Activated CD4-positive, alpha-beta T cell treated with anti-CD3 and anti-CD28 coated beads, Interleukin-2, amount 10 ng/mL, durations not matched to agents 24 days and 14 days (primary cell): ENCODE measurements around the gene FAM89B. TPM values are rescaled to one million over a fixed set of nuclear protein-coding genes. Genes with fewer than 3 reads are reported as not detected.

ENCODE experiments used
- DNase-seq: peaks from one replicate; pipeline ENCODE4 v3.0.0; 2022
- H3K27ac Mint-ChIP-seq: one replicate; pipeline ENCODE4 v1.8.0; 2022; ENCODE audit warnings: mild to moderate bottlenecking, mixed read lengths
- H3K27me3 Mint-ChIP-seq: one replicate; pipeline ENCODE4 v1.8.0; 2022; ENCODE audit warnings: mixed read lengths
- H3K36me3 Mint-ChIP-seq: one replicate; pipeline ENCODE4 v1.8.0; 2022; ENCODE audit warnings: low read depth, mild to moderate bottlenecking, mixed read lengths
- H3K4me1 Mint-ChIP-seq: one replicate; pipeline ENCODE4 v1.8.0; 2021; ENCODE audit warnings: mixed read lengths
- H3K4me3 Mint-ChIP-seq: one replicate; pipeline ENCODE4 v1.8.0; 2022; ENCODE audit warnings: mild to moderate bottlenecking, moderate library complexity, mixed read lengths
- H3K9me3 Mint-ChIP-seq: one replicate; pipeline ENCODE4 v1.8.0; 2021; ENCODE audit warnings: mixed read lengths
- intact Hi-C: fragments of 100-400 bp; cut with micrococcal nuclease; formaldehyde crosslinking; loops from one replicate; pipeline ENCODE4 v1.15.1; 2023
- total RNA-seq: library from RNA; stranded (reverse); gene quantifications from 2 replicates; pipeline ENCODE4 v1.2.3, GENCODE V29; 2022

The FAM89B gene
- total RNA-seq, 1 donor from 2014 or later: 42.4 TPM

DNA sequence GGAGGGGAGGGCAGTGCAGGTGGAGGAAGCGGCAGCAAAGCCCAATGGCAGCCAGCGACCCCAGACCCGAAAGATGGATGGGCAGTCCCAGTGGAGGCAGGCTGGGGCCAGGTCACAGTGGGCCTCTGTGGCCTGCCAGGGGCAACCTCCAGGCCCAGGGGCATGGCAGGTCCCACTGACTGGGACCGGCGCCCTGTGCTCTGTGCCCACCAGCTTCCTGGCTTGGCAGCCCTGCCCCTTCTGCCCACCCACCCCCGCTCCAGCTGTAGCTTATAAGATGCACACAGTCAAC lies 27.6 kb downstream of the FAM89B start:
- no peaks in the 10 kb centered on the region for H3K27me3 Mint-ChIP-seq
- H3K4me1 Mint-ChIP-seq: peaks cover 7% of the 10 kb centered on the region
- no peaks in the 10 kb centered on the region for H3K9me3 Mint-ChIP-seq
- intact Hi-C loops: no loop called here
- DNase-seq: no peak
- no peak overlapping the region for H3K4me3 Mint-ChIP-seq
- H3K27ac Mint-ChIP-seq: no peak overlapping the region
- peaks cover 34% of the 10 kb centered on the region for H3K36me3 Mint-ChIP-seq

DNA sequence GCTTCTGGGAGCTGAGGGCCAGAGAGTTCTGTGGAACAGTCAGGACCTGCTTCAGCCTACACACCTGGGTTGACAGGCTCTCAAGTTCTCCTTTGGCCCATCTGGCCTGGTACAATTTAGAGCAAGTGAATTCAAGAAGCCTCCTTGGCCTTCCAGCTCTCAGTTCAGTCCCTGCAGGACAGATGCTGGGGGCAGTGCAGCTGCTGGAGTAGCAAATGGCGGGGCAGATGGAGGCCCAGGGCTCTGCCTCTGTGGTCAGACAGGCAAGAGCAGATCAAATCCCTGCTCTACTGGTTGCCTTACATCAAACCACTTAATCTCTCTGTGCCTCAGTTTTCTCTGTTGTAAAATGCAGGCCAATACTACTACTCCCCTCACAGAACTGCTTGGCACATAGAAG lies 31.9 kb downstream of the FAM89B start:
- Mint-ChIP-seq H3K27ac (no peak overlapping the region), H3K36me3 (peaks cover 46% of the 10 kb centered on the region), H3K4me1 (peaks cover 4% of the 10 kb centered on the region), H3K27me3 (no peaks in the 10 kb centered on the region), H3K9me3 (no peaks in the 10 kb centered on the region), H3K4me3 (no peak overlapping the region)
- DNase-seq: no peak
- intact Hi-C loops: no loop called here

DNA sequence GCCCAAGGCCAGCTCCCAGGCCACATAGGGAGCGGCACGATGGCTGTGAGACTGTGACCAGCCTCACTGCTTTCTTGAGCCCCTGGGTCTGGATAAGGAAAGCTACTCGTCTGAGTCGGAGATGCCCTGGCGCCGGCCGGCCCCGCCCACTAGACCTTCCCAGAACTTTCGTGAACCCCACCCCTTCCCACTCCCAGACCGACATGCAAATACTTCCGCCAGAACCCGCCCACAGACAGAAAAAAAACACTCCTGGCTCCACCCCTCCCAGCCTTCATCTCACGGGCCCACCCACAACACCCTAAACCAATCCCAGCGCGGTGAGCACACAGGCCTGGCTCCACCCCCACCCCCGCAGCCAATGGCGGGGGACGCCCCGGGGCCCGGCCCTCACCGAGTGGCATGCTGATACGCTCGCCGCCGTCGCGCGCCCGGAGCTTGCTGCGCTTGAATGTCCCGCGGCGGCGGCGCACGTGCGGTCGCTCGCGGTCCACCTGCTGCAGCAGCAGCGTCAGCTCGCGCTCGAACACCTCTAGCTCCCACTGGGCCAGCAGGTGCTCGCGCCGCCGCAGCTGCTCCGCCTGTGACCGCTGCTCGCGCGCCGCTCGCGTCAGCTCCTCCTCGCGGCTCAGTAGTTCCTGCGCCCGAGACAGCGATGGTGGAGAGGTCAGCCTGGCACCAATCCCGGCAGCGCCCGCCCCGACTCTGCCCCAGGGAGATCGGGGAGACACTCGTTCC lies 34.7 kb downstream of the FAM89B start:
- H3K27ac Mint-ChIP-seq: no peak overlapping the region
- no peak overlapping the region for H3K4me3 Mint-ChIP-seq
- intact Hi-C loops: no loop called here
- H3K36me3 Mint-ChIP-seq: peaks cover 55% of the 10 kb centered on the region
- H3K4me1 Mint-ChIP-seq: peaks cover 26% of the 10 kb centered on the region
- no peak for DNase-seq
- H3K27me3 Mint-ChIP-seq: no peaks in the 10 kb centered on the region
- H3K9me3 Mint-ChIP-seq: no peaks in the 10 kb centered on the region

DNA sequence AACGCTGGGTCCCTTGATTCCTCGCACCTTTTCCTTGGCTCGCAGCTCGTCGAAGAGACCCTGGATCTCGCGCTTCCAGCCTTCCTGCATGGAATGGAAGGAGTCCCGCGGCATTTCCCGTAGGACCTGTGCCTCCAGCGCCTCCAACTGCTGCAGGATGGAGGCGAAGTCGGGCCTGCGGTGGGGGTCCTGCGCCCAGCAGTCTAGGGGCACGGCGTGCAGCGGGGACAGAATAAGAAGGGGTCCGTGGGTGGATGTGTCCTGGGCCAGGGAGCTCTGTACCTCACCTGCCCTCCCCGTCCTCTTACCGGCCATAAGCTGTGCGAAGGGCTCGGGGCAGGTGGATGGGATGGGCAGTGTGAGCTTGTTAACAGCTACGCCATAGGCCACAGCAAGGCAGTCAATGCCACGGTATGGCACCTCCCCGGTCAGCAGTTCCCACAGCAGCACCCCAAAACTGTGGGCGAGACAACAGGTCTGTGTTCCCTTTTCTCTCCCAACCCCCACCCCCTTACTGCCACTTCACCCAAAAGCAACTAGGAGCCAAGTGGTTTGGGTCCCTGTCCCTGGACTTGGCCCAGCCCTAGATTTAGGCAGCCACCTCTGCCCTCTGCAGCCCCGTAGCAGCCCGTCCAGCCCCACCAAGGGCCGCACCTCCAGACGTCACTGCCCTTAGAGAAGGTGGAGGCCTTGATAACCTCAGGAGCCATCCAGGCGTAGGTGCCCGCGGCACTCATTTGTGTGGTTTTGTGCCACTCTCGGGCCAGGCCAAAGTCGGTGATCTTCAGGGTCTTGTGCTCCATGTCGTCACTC lies 35.5 kb downstream of the FAM89B start:
- Mint-ChIP-seq H3K9me3 (no peaks in the 10 kb centered on the region), H3K27me3 (no peaks in the 10 kb centered on the region), H3K27ac (no peak overlapping the region), H3K4me1 (peaks cover 31% of the 10 kb centered on the region), H3K4me3 (no peak overlapping the region), H3K36me3 (peaks cover 60% of the 10 kb centered on the region)
- intact Hi-C loops: no loop called here
- no peak for DNase-seq

DNA sequence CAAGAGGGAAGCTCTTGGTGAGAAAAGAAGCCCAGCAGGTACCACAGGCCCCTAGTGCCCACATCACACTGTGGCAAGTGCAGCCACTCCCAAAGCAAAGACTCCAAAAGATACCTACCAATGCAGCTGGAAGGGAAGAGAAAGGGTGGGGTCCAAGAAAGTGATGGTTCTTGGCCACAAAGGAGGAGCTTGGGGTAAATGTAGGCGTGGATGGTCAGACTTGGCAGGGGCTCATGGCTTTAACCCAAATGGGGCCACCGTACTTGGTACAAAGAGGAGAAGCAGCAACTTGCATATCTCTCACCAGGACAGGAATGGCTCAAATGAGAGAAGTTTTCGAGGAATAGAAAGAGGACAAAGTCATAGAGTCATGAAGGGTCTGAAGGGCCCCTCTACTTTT lies 36.9 kb downstream of the FAM89B start:
- Mint-ChIP-seq H3K9me3 (no peaks in the 10 kb centered on the region), H3K36me3 (peaks cover 54% of the 10 kb centered on the region), H3K27ac (peak overlapping the region; percentile 22), H3K27me3 (no peaks in the 10 kb centered on the region), H3K4me1 (peaks cover 36% of the 10 kb centered on the region), H3K4me3 (peak overlapping the region; percentile 16)
- intact Hi-C loops: no loop called here
- DNase-seq: no peak

DNA sequence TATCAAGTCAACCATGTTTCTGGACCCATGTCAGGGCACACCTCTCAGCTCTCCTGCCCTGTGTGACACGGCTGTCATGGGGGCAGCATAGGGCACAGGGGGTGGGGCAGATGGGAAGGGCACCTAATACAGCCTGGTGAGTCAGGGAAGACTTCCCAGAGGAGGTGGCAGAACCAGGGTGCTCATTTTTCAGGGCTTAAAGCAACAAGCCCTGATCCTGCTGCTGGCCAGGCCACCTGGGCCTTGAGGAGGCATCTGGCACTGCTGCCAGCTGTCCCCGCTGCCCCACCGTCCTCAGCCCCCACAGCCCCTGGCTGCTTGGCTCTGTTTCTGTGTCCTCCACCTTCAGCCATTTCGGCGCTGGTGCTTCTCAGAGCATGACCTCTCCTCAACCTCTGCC lies 37.3 kb downstream of the FAM89B start:
- DNase-seq: no peak
- peaks cover 51% of the 10 kb centered on the region for H3K36me3 Mint-ChIP-seq
- H3K4me1 Mint-ChIP-seq: peaks cover 36% of the 10 kb centered on the region
- H3K9me3 Mint-ChIP-seq: no peaks in the 10 kb centered on the region
- H3K27me3 Mint-ChIP-seq: no peaks in the 10 kb centered on the region
- H3K4me3 Mint-ChIP-seq: peak overlapping the region; percentile 97
- intact Hi-C loops: no loop called here
- peak overlapping the region; percentile 78 for H3K27ac Mint-ChIP-seq

DNA sequence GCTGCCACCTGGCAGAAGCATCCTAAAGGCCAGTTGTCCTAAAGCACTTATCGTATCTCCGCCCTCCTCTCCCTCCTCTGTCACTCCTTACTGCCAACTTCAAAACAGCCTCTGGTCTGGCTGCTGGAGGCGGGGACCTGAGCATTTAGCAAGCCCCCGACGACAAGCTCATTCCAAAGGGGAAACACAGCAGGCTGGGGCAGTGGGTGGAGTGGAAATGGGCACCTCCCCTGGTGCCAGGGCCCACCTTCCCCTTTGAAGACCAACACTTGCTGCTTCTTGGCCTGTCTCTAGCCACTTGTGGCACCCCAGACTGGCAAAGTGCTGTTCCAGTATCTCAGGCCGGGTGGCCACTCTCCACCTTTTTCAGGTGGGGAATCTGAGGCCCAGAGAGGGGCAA lies 38.1 kb downstream of the FAM89B start:
- H3K27ac Mint-ChIP-seq: peak overlapping the region; percentile 78
- peak overlapping the region; percentile 97 for H3K4me3 Mint-ChIP-seq
- peaks cover under 1% of the 10 kb centered on the region for H3K27me3 Mint-ChIP-seq

DNA sequence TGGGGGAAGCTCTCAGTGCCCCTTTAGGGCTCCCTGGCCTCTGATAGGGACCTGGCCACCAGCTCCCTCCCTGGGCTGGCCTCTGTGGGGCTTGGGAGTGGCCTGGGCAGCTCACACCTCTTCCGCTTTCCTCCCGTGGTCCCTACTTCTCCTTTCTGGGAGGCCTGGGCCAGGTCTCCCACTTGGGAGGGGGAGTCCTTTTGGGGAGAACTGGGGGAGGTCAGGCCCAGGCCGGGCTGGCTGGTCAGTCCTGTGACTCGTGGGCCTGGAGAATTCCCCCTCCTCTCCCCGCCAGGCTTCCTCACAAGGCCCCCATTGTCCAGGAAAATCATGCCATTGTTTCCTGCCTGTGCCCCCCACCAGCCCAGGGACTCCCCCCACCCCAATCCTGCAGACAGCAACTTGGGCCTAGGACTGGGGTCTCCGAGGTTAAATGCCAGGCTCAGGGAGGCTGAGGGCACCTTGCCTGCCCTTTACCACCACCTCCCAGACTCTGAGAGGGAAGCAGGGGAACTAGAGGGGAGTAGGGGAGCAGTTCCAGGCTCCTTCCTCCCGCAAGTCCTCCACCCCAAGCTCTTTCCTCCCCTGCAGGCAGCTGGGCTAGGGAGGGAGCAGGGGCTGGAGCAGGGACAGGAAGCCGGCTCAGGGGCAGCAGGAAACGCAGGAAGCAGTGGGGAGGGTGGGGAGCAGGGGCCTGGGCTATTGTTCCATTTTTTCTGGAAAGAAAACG lies 38.9 kb downstream of the FAM89B start:
- peak overlapping the region; percentile 97 for H3K4me3 Mint-ChIP-seq
- H3K4me1 Mint-ChIP-seq: peaks cover 41% of the 10 kb centered on the region
- DNase-seq: no peak
- peaks cover 50% of the 10 kb centered on the region for H3K36me3 Mint-ChIP-seq
- intact Hi-C loops: no loop called here
- no peaks in the 10 kb centered on the region for H3K9me3 Mint-ChIP-seq
- peaks cover 3% of the 10 kb centered on the region for H3K27me3 Mint-ChIP-seq
- peak overlapping the region; percentile 78 for H3K27ac Mint-ChIP-seq

More for the DNA sequence above, 38.1 kb downstream of the FAM89B start:
- DNase-seq: no peak
- peaks cover 53% of the 10 kb centered on the region for H3K36me3 Mint-ChIP-seq
- intact Hi-C loops: no loop called here
- H3K9me3 Mint-ChIP-seq: no peaks in the 10 kb centered on the region
- H3K4me1 Mint-ChIP-seq: peaks cover 39% of the 10 kb centered on the region

DNA sequence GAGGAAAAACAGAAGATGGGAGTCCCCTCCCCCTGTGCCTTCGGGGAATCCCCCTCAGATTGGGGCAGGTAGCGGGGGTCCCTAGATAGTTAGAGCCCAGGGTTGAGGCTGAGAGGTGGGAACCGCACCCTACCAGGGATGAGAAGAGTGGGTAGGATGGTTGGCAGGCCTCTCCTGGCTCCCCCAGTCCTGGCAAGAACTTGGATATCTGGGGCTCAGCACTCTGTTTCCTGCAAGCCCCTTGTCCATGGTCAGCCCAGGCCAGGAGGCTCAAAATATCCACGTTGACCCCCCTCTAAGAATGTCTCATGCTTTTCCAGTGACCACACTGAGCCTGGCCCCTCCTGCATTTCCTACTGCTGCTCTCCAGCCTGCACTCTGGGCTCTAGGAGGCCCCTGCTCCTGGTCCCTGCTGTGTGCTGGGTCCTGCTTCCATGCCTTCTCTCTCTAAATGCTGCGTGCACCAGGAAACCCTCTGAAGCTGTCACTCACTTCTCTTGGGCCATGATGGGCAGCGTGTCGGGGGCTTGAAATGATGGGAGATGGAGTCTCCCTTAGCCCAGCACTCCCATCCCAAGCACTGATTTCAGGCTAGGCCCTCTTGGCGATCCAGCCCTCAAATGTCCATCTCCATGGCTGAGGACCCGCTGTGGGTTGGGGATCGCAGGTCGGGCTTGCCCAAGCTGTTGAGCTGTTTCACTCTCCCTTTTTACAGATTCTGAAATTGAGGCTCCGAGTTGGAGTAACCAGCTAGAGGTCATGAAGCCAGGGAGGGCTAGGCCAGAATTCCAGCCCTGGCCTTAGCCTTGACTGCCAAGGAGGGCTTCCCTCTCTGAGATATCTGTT lies 39.6 kb downstream of the FAM89B start:
- no peak for DNase-seq
- peaks cover 51% of the 10 kb centered on the region for H3K36me3 Mint-ChIP-seq

DNA sequence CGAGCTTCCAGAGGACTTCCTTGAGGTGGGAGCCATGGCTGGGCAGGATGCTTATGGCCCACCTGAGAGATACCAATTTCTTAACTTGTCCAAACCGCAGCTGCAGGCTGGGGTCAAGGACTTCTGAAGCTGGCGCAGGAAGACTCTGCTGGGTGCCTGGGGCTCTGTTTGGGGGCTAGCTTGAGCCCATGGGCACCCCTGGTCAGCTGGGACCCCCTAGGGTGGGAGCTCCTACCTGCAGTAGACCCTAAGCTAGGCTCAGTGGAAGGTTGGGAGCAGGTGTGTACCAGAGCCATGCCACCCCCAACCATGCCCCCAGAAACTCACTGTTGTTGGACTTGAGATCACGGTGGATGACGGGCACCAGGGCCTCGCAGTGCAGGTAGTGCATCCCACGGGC lies 40.4 kb downstream of the FAM89B start:
- Mint-ChIP-seq H3K36me3 (peaks cover 52% of the 10 kb centered on the region), H3K4me1 (peaks cover 49% of the 10 kb centered on the region), H3K9me3 (no peaks in the 10 kb centered on the region)

More for the DNA sequence above, 39.6 kb downstream of the FAM89B start:
- peak overlapping the region; percentile 97 for H3K4me3 Mint-ChIP-seq
- no peaks in the 10 kb centered on the region for H3K9me3 Mint-ChIP-seq
- H3K4me1 Mint-ChIP-seq: peaks cover 48% of the 10 kb centered on the region
- H3K27ac Mint-ChIP-seq: peak overlapping the region; percentile 90
- H3K27me3 Mint-ChIP-seq: peaks cover 3% of the 10 kb centered on the region
- intact Hi-C loops: no loop called here

DNA sequence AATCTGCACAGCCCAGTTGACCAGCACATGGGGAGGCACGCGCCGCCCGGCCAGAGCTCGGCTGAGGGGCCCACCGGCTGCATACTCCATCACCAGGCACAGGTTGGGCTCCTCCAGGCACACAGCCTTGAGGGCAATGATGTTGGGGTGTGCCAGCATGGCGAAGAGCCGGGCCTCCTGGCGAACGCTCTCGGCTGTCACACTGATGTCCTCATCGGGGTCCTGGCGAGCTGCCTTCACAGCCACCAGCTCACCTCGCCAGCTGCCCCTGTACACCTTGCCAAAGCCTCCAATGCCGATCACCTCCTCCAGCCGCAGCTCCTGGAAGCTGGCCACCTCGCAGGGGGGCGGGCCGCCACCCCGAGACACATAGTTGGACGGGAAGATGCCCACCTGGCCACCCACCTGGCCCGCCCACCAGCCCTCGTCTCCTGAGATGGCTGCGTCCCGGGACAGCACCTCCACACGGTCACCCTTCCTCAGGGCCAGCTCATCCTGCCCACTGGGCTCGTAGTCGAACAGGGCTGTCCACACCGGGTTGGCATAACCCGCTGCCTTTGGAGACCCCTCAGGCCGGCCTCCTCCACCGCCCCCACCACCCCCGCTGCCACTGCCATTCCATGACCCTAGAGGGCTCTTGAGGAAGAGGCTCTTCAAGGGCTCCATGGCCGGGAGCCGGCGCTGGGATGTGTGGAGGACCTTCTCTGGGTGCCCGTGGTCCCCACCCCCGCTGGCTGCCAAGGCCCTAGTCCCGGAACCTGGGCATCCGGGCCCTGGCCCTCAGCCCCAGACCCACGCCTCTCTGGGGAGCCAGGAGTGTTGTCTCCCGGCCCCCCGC lies 41.0 kb downstream of the FAM89B start:
- Mint-ChIP-seq H3K27me3 (peaks cover 3% of the 10 kb centered on the region), H3K36me3 (peaks cover 50% of the 10 kb centered on the region), H3K9me3 (no peaks in the 10 kb centered on the region), H3K27ac (peak overlapping the region; percentile 67), H3K4me3 (peak overlapping the region; percentile 97), H3K4me1 (peaks cover 49% of the 10 kb centered on the region)
- DNase-seq: peak; percentile 74
- intact Hi-C loops: no loop called here

More for the DNA sequence above, 40.4 kb downstream of the FAM89B start:
- intact Hi-C loops: no loop called here
- peak overlapping the region; percentile 90 for H3K27ac Mint-ChIP-seq
- peaks cover 3% of the 10 kb centered on the region for H3K27me3 Mint-ChIP-seq
- no peak for DNase-seq
- peak overlapping the region; percentile 97 for H3K4me3 Mint-ChIP-seq

DNA sequence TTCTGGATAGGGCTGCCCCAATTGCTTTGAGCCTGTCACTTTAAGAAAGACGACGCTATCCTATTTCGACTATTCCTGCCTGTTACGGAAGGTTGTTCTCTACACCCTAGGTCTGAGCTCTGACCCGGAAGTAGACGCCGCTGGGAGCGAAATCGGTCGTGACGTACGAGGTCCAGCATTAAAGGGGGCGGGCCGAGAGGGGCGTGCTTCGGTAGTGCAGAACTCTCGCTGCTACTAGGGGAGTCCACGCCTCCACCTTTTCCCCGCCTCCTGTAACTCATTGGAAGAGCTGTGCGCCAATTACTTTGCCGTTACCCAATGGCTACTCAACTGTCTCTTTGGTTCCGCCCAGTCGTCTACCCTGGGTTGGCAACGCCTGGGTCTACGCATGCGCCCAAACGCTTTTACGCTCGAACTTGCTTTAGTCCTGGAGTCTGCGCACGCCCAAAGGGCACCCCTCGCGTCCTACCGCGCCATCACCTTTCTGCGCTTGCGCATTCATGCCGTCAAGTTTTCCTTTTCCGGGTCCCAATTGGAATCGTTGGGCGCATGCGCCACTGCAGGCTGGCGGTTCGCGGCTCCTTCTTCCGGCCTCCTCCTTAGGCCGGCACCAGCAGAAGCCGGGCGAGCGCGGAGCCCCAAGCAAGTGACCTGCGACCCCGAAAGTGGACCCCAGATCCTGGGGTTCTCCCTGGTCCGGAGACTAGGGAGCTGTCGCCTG lies 43.1 kb downstream of the FAM89B start, which contains the start of gene PCNX3:
TSS of gene PCNX3 (plus strand) at position 548 of the 721 bp plus-strand sequence. CDS start 536 bp downstream, outside the sequence.
- intact Hi-C loops: loop anchor here (1.0 to 2.0 kb wide), 8 partner anchors 27 to 387 kb away; partner anchors contain the start of genes BANF1, CFL1, EIF1AD and ZNRD2
- Mint-ChIP-seq H3K9me3 (no peaks in the 10 kb centered on the region), H3K4me3 (peak within 1 kb of the TSS; percentile 97), H3K27ac (peak within 1 kb of the TSS; percentile 93), H3K36me3 (peaks cover 43% of the 10 kb centered on the region), H3K4me1 (peaks cover 34% of the 10 kb centered on the region), H3K27me3 (peaks cover 3% of the 10 kb centered on the region)
- DNase-seq: peak; percentile 100
